ENCODE measurements around the gene CLCN4. TPM values are rescaled to one million over a fixed set of nuclear protein-coding genes. Genes with fewer than 3 reads are reported as not detected.

Gene CLCN4
- total RNA-seq, 4 donors from 2014 or later: 0.48 to 3.1 (median 2.5) TPM

- TF ChIP-seq POLR2A (IDR thresholded peaks at IDR 0.05) (no peak), CTCF (IDR thresholded peaks at IDR 0.05) (no peak), EP300 (IDR thresholded peaks at IDR 0.05) (no peak), POLR2AphosphoS5 (IDR thresholded peaks at IDR 0.05) (no peak)
- WGBS: 85% methylated on average over 12 of the region's 12 CpGs
- DNase-seq (ENCODE audit: low spot score in 2 of 2): no peak
- Histone ChIP-seq H3K4me1 (no peaks in the 10 kb centered on the region), H3K4me3 (no peak overlapping the region), H3K27ac (no peak overlapping the region), H3K27me3 (no peaks in the 10 kb centered on the region), H3K9me3 (no peaks in the 10 kb centered on the region), H3K36me3 (peaks cover 38% of the 10 kb centered on the region)
Observed at GRCh38 chrX:10143071-10143983, 13.4 kb upstream of the CLCN4 start.

- H3K9me3 ChIP-seq: no peaks in the 10 kb centered on the region
- H3K27me3 ChIP-seq: no peaks in the 10 kb centered on the region
- no peak overlapping the region for H3K4me3 ChIP-seq
- no peaks in the 10 kb centered on the region for H3K4me1 ChIP-seq
- peaks cover 16% of the 10 kb centered on the region for H3K36me3 ChIP-seq
- H3K27ac ChIP-seq: no peak overlapping the region
- 77% methylated on average over 10 of the region's 10 CpGs for WGBS
- DNase-seq (ENCODE audit: low spot score in 2 of 2): no peak
- TF ChIP-seq POLR2A (IDR thresholded peaks at IDR 0.05): no peak
- TF ChIP-seq POLR2AphosphoS5 (IDR thresholded peaks at IDR 0.05): no peak
- TF ChIP-seq EP300 (IDR thresholded peaks at IDR 0.05): no peak
- no peak for TF ChIP-seq CTCF (IDR thresholded peaks at IDR 0.05)
Observed at GRCh38 chrX:10146346-10146745, 10.4 kb upstream of the CLCN4 start.

- peaks cover 4% of the 10 kb centered on the region for H3K4me1 ChIP-seq
- H3K27ac ChIP-seq: no peak overlapping the region
- H3K36me3 ChIP-seq: no peaks in the 10 kb centered on the region
- 58% methylated on average over 3 of the region's 3 CpGs for WGBS
- no peak for TF ChIP-seq EP300 (IDR thresholded peaks at IDR 0.05)
- TF ChIP-seq POLR2AphosphoS5 (IDR thresholded peaks at IDR 0.05): no peak
- TF ChIP-seq CTCF (IDR thresholded peaks at IDR 0.05): no peak
- no peak for TF ChIP-seq POLR2A (IDR thresholded peaks at IDR 0.05)
- no peaks in the 10 kb centered on the region for H3K9me3 ChIP-seq
- H3K27me3 ChIP-seq: no peaks in the 10 kb centered on the region
- no peak for DNase-seq (ENCODE audit: low spot score in 2 of 2)
- H3K4me3 ChIP-seq: no peak overlapping the region
Observed at GRCh38 chrX:10152086-10152485, 4.7 kb upstream of the CLCN4 start.

- DNase-seq (ENCODE audit: low spot score in 2 of 2): no peak
- Histone ChIP-seq H3K27me3 (peaks cover 7% of the 10 kb centered on the region), H3K4me3 (no peak overlapping the region), H3K27ac (no peak overlapping the region), H3K36me3 (no peaks in the 10 kb centered on the region), H3K9me3 (no peaks in the 10 kb centered on the region), H3K4me1 (peaks cover 12% of the 10 kb centered on the region)
- TF ChIP-seq CTCF (IDR thresholded peaks at IDR 0.05) (no peak), EP300 (IDR thresholded peaks at IDR 0.05) (no peak), POLR2AphosphoS5 (IDR thresholded peaks at IDR 0.05) (no peak), POLR2A (IDR thresholded peaks at IDR 0.05) (no peak)
- 77% methylated on average over 4 of the region's 4 CpGs for WGBS
Observed at GRCh38 chrX:10155137-10155536, 1.6 kb upstream of the CLCN4 start.

GRCh38 chrX:10157032-10157341 lies 212 bp downstream of the CLCN4 start:
- peaks cover 7% of the 10 kb centered on the region for H3K27me3 ChIP-seq
- no peak for DNase-seq (ENCODE audit: low spot score in 2 of 2)
- peak overlapping the region; percentile 42 for H3K4me3 ChIP-seq
- TF ChIP-seq CTCF (IDR thresholded peaks at IDR 0.05): no peak
- H3K4me1 ChIP-seq: peaks cover 12% of the 10 kb centered on the region
- H3K9me3 ChIP-seq: no peaks in the 10 kb centered on the region
- H3K27ac ChIP-seq: peak overlapping the region; percentile 69
- WGBS: 26% methylated on average over 7 of the region's 7 CpGs
- no peaks in the 10 kb centered on the region for H3K36me3 ChIP-seq

All from suprapubic skin (tissue), 4 donors.